Memory B cell (primary cell): ENCODE data around the gene SORCS1.

Experiments used
- ATAC-seq: fragments of 150-1000 bp; cut with Tn5 transposase; 2 replicates; pipeline ENCODE4 v1.10.0; 2021; ENCODE audit warnings: low read depth, mild to moderate bottlenecking, moderate library complexity
- DNase-seq, 2 donors: peaks; one replicate each; pipeline ENCODE4 v3.0.0; 2022; ENCODE audit warnings: low spot score in 2 of 2
- H3K27ac Mint-ChIP-seq: one replicate; pipeline ENCODE4 v1.8.0; 2022; ENCODE audit warnings: mild to moderate bottlenecking, moderate library complexity, mixed read lengths
- H3K27me3 Mint-ChIP-seq: one replicate; pipeline ENCODE4 v1.8.0; 2022; ENCODE audit warnings: mixed read lengths
- H3K36me3 Mint-ChIP-seq: one replicate; pipeline ENCODE4 v1.8.0; 2022; ENCODE audit warnings: mild to moderate bottlenecking, mixed read lengths
- H3K4me1 Mint-ChIP-seq: one replicate; pipeline ENCODE4 v1.8.0; 2022; ENCODE audit warnings: mixed read lengths
- H3K4me3 Mint-ChIP-seq: one replicate; pipeline ENCODE4 v1.8.0; 2022; ENCODE audit warnings: mild to moderate bottlenecking, moderate library complexity, mixed read lengths
- H3K9me3 Mint-ChIP-seq: one replicate; pipeline ENCODE4 v1.8.0; 2022; ENCODE audit warnings: mixed read lengths

SORCS1 gene

DNA sequence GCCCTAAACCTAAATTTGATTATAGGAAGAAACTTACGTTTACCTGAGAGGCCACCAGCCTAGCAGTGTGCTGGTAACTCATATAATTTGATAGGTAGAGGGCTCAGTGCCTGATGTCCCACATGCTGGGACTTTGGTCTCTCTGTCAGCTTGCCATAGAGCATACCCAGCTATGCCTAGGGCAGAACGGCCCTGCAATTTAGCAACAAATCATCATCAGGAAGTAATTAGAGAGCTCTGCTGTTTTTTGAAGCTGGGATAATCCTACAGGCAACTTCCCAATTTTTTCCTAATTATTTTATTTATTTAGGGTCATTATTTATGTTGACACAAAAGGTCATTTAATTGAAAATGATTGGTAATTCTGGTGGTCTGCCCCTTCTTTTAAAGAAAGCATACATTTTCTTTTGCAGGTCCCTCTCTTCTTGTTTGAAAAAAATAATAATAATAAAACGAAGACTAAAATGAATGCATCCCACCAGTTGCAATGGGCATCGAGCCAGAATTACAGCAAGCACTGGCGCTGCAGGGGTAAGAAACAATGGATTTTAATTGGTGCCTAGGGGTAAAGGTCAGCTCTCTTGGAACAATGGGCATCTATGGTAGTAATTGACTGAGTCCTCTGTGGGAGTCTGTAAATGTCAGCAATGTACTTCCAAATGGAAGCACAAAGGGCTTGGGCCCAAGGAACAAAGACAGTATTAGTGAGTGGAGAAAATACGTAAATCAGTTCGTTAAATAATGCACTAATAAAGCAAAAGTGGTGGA lies 348.0 kb downstream of the SORCS1 start:
- peaks cover 1% of the 10 kb centered on the region for H3K9me3 Mint-ChIP-seq
- DNase-seq (no peak), ATAC-seq (no peak)
- no peak overlapping the region for H3K4me3 Mint-ChIP-seq
- no peak overlapping the region for H3K27ac Mint-ChIP-seq
- no peaks in the 10 kb centered on the region for H3K4me1 Mint-ChIP-seq
- no peaks in the 10 kb centered on the region for H3K27me3 Mint-ChIP-seq
- H3K36me3 Mint-ChIP-seq: no peaks in the 10 kb centered on the region

DNA sequence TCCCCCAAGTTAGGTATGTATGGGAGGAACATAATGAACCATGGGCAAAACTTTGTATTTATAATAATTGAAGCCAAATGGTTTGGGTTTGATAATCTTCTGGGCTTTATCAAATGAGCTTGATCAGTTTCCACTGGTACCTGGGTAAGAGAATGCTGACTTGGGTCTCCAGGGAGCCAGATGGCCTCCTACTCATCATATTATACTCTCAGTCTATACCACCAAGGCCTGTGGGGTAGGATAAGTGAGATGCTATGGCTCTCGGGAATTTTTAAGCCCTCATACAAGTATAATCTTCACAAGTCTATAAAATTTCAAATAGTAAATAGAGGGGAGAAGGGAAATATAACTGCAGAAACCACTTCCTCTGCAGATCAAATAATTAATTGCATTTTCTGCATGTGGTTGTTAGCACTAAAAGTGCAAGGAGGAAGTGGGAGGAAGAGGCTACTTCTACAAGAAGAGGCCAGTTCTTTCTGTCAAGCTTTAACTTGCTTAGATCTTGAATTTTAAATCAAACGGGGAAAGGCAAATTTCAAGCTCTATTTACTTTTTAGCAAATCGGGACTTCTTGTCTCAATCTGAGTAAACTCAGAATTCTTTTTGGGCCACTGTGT lies 349.0 kb downstream of the SORCS1 start:
- no peak for ATAC-seq

DNA sequence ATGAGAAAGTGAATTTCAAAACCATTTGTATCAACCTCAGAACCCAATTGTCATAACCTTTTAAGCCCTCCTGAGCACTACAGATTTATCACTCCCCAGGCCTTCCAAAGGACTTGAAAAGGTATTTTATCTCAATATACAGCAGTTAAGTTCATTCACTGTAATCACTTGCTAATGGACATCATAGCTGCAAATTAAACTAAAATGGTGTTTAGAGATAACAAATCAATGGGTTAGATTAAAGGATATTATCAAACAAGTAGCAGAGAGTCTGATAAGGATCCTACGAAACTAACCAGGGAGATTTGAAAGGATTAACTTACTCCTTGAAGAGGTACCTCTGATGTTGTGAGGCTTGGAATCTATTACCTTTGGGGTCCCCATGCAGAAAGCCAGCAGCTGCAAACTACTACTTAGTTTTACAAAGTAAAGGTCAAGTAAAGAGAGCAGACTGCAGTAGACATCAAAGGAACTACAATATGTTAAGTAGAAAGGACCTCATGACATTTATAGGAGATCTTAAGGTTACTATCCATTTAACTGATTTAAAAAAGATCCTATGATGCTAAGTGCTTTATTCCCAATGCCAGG lies 359.4 kb downstream of the SORCS1 start:
- Mint-ChIP-seq H3K4me1 (no peaks in the 10 kb centered on the region), H3K27me3 (no peaks in the 10 kb centered on the region), H3K4me3 (no peak overlapping the region), H3K27ac (no peak overlapping the region), H3K9me3 (peaks cover 1% of the 10 kb centered on the region), H3K36me3 (no peaks in the 10 kb centered on the region)
- ATAC-seq: no peak
- no peak for DNase-seq

More for the DNA sequence above, 349.0 kb downstream of the SORCS1 start:
- H3K36me3 Mint-ChIP-seq: no peaks in the 10 kb centered on the region
- no peaks in the 10 kb centered on the region for H3K27me3 Mint-ChIP-seq
- DNase-seq: no peak
- no peak overlapping the region for H3K4me3 Mint-ChIP-seq
- H3K9me3 Mint-ChIP-seq: peaks cover 1% of the 10 kb centered on the region
- no peaks in the 10 kb centered on the region for H3K4me1 Mint-ChIP-seq
- no peak overlapping the region for H3K27ac Mint-ChIP-seq

DNA sequence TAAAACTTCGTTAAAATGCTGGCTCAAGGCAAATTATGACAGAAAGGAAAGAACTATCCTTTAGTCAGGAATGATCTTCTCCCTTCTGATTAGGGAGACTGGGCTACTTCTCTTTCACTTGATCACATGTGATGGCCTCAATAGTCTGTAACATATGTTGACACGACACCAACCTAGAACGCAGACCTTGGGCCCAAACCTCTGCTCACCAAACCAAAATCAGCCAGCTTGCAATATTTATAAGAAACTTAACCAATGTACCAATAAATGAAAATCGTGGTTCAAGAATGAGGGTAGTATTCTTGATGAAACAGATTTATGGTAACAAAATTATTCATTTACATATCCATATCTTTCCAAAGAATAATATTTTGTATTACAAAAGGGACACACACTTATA lies 361.6 kb downstream of the SORCS1 start:
- no peak overlapping the region for H3K27ac Mint-ChIP-seq
- DNase-seq (no peak), ATAC-seq (no peak)
- H3K4me1 Mint-ChIP-seq: no peaks in the 10 kb centered on the region
- peaks cover 2% of the 10 kb centered on the region for H3K9me3 Mint-ChIP-seq
- no peak overlapping the region for H3K4me3 Mint-ChIP-seq
- H3K27me3 Mint-ChIP-seq: no peaks in the 10 kb centered on the region
- H3K36me3 Mint-ChIP-seq: no peaks in the 10 kb centered on the region

DNA sequence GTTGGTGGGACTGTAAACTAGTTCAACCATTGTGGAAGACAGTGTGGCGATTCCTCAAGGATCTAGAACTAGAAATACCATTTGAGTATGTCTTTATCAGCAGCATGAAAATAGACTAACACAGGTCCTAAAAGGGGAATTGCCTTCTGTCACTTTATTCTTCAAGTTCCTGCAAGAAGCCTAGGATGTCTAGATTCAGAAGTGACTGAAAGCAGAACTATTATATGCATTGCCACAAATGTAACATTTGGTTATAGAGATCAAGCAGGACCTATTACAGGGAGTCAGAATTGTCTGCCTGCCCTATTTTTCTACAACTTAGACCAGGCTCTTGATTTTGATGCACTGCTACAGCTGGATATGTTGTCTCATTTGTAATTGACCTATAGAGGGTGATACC lies 364.7 kb downstream of the SORCS1 start:
- ATAC-seq (no peak), DNase-seq (no peak)
- peaks cover 1% of the 10 kb centered on the region for H3K9me3 Mint-ChIP-seq
- H3K27me3 Mint-ChIP-seq: no peaks in the 10 kb centered on the region
- H3K36me3 Mint-ChIP-seq: no peaks in the 10 kb centered on the region
- no peak overlapping the region for H3K4me3 Mint-ChIP-seq
- H3K4me1 Mint-ChIP-seq: no peaks in the 10 kb centered on the region
- no peak overlapping the region for H3K27ac Mint-ChIP-seq

DNA sequence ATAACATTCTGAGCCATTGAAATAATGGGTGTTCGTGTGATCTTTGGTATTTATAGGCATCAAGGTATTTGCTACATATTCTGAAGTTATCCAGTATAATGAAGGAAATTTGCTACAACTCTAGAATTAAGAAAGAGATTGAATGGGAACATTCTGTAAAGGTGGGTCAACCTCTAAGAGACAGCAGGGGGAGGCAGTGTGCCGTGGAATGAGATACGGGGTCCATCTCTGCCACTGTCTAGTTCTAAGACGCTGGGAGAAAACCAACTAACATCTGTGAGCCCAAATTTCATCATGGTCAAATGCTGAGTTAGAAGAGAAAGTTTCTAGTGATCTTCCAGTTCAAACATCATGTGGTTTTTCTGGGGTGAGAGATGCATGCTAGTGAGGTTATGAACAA lies 368.9 kb downstream of the SORCS1 start:
- H3K36me3 Mint-ChIP-seq: no peaks in the 10 kb centered on the region
- DNase-seq (no peak), ATAC-seq (no peak)
- peaks cover 1% of the 10 kb centered on the region for H3K9me3 Mint-ChIP-seq
- H3K4me1 Mint-ChIP-seq: no peaks in the 10 kb centered on the region
- H3K27me3 Mint-ChIP-seq: no peaks in the 10 kb centered on the region
- H3K4me3 Mint-ChIP-seq: no peak overlapping the region
- H3K27ac Mint-ChIP-seq: no peak overlapping the region

- DNase-seq (no peak), ATAC-seq (no peak)
- no peaks in the 10 kb centered on the region for H3K27me3 Mint-ChIP-seq
- no peak overlapping the region for H3K27ac Mint-ChIP-seq
- H3K9me3 Mint-ChIP-seq: peaks cover 1% of the 10 kb centered on the region
- no peaks in the 10 kb centered on the region for H3K36me3 Mint-ChIP-seq
- H3K4me1 Mint-ChIP-seq: no peaks in the 10 kb centered on the region
- H3K4me3 Mint-ChIP-seq: no peak overlapping the region
Measured at GRCh38 chr10:106793617-106794016, 370.9 kb downstream of the SORCS1 start.

DNA sequence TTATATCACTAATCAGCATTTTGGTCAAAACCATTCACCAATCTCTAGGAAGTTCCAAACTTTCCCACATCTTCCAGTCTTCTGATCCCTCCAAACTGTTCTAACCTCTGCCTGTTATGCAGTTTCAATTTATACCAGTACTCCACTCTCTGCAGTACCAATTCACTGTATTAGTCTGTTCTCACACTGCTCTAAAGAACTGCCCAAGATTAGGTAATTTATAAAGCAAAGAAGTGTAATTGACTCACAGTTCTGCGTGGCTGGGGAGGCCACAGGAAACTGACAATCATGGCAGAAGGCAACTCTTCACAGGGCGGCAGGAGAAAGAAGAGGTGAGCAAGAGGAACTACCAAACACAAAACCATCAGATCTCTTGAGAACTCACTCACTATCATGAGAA lies 374.9 kb downstream of the SORCS1 start:
- Mint-ChIP-seq H3K4me3 (no peak overlapping the region), H3K27ac (no peak overlapping the region), H3K36me3 (no peaks in the 10 kb centered on the region), H3K9me3 (no peaks in the 10 kb centered on the region), H3K4me1 (no peaks in the 10 kb centered on the region), H3K27me3 (no peaks in the 10 kb centered on the region)
- DNase-seq: no peak
- ATAC-seq: no peak

DNA sequence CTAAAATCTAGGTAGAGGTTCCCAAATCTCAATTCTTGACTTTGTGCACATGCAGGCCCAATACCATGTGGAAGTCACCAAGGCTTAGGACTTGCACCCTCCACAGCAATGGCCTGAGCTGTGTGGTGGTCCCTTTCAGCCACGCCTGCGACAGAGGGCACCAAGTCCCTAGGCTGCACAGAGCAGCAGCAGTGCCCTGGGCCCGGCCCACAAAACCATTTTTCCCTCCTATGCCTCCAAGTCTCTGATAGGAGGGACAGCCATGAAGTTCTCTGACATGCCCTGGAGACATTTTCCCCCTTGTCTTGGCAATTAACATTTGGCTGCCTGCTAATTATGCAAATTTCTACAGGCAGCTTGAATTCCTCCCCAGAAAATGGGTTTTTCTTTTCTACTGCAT lies 375.5 kb downstream of the SORCS1 start:
- no peaks in the 10 kb centered on the region for H3K27me3 Mint-ChIP-seq
- no peaks in the 10 kb centered on the region for H3K9me3 Mint-ChIP-seq

GRCh38 chr10:106785528-106785927 lies 379.0 kb downstream of the SORCS1 start:
- ATAC-seq (no peak), DNase-seq (no peak)
- Mint-ChIP-seq H3K27ac (no peak overlapping the region), H3K4me1 (no peaks in the 10 kb centered on the region), H3K4me3 (no peak overlapping the region), H3K27me3 (no peaks in the 10 kb centered on the region), H3K9me3 (no peaks in the 10 kb centered on the region), H3K36me3 (no peaks in the 10 kb centered on the region)

More for the DNA sequence above, 375.5 kb downstream of the SORCS1 start:
- H3K4me3 Mint-ChIP-seq: no peak overlapping the region
- H3K4me1 Mint-ChIP-seq: no peaks in the 10 kb centered on the region
- H3K36me3 Mint-ChIP-seq: no peaks in the 10 kb centered on the region
- ATAC-seq (no peak), DNase-seq (no peak)
- no peak overlapping the region for H3K27ac Mint-ChIP-seq

DNA sequence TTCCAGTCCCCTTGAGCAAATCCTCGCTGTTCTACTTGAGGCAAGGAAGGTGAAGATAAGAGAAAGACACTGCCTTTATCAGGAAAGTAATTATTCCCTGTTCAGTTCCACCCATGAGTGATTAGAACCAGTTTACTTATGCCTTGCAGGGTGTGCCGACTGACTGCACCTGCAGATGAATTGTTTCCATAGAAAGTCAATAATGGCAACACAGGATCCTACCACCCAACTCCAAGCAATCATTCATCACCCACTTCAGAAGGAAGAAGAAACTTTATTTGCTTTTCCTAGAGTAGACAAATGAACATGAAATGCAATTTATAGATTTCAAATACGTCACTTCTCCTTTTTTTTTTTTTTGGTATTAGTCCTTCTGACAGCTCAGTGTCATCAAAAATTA lies 383.9 kb downstream of the SORCS1 start:
- H3K9me3 Mint-ChIP-seq: no peaks in the 10 kb centered on the region

GRCh38 chr10:106777841-106778240 lies 386.7 kb downstream of the SORCS1 start:
- Mint-ChIP-seq H3K4me1 (no peaks in the 10 kb centered on the region), H3K27me3 (no peaks in the 10 kb centered on the region)
- ATAC-seq: no peak

More for the DNA sequence above, 383.9 kb downstream of the SORCS1 start:
- H3K4me3 Mint-ChIP-seq: no peak overlapping the region
- H3K27ac Mint-ChIP-seq: no peak overlapping the region
- no peaks in the 10 kb centered on the region for H3K27me3 Mint-ChIP-seq
- no peak for DNase-seq
- no peaks in the 10 kb centered on the region for H3K4me1 Mint-ChIP-seq
- no peak for ATAC-seq
- no peaks in the 10 kb centered on the region for H3K36me3 Mint-ChIP-seq

DNA sequence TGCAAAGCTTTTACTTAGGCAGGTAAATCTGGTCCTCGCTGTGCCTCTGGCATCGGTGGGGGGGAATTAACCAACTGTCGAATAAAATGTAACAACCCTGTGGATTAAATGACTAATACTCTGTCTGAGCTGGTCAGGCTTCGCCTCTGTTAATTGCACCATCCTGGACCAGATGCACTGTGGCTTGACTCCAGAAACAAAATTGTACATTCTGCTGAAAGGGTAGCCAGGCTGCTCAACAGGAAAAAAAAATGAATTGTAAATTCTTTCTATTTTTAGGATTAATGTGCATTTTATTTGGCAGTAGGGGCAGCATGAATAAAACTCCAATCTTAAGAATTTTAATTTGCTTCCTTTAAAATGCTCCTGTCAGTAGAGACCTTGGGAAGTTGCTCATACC lies 389.4 kb downstream of the SORCS1 start:
- Mint-ChIP-seq H3K9me3 (no peaks in the 10 kb centered on the region), H3K36me3 (no peaks in the 10 kb centered on the region), H3K4me1 (no peaks in the 10 kb centered on the region), H3K27me3 (no peaks in the 10 kb centered on the region), H3K27ac (no peak overlapping the region), H3K4me3 (no peak overlapping the region)
- ATAC-seq (no peak), DNase-seq (no peak)

More at GRCh38 chr10:106777841-106778240, 386.7 kb downstream of the SORCS1 start:
- Mint-ChIP-seq H3K9me3 (no peaks in the 10 kb centered on the region), H3K27ac (no peak overlapping the region), H3K4me3 (no peak overlapping the region), H3K36me3 (no peaks in the 10 kb centered on the region)
- no peak for DNase-seq

- Mint-ChIP-seq H3K27ac (no peak overlapping the region), H3K9me3 (no peaks in the 10 kb centered on the region), H3K4me1 (no peaks in the 10 kb centered on the region), H3K27me3 (no peaks in the 10 kb centered on the region), H3K4me3 (no peak overlapping the region), H3K36me3 (no peaks in the 10 kb centered on the region)
- DNase-seq: no peak
- ATAC-seq: no peak
Measured at GRCh38 chr10:106772957-106773356, 391.5 kb downstream of the SORCS1 start.
